DMS53 treated with DMSO at 0.1 percent for 48 hours (cell line): Measurements from ENCODE around the gene NR3C2.

Experiments used
- DNase-seq: peaks from one replicate; lab custom pipeline; 2025; ENCODE audit not compliant: unreplicated experiment; lab: John Stamatoyannopoulos, UW

NR3C2 gene

DNA sequence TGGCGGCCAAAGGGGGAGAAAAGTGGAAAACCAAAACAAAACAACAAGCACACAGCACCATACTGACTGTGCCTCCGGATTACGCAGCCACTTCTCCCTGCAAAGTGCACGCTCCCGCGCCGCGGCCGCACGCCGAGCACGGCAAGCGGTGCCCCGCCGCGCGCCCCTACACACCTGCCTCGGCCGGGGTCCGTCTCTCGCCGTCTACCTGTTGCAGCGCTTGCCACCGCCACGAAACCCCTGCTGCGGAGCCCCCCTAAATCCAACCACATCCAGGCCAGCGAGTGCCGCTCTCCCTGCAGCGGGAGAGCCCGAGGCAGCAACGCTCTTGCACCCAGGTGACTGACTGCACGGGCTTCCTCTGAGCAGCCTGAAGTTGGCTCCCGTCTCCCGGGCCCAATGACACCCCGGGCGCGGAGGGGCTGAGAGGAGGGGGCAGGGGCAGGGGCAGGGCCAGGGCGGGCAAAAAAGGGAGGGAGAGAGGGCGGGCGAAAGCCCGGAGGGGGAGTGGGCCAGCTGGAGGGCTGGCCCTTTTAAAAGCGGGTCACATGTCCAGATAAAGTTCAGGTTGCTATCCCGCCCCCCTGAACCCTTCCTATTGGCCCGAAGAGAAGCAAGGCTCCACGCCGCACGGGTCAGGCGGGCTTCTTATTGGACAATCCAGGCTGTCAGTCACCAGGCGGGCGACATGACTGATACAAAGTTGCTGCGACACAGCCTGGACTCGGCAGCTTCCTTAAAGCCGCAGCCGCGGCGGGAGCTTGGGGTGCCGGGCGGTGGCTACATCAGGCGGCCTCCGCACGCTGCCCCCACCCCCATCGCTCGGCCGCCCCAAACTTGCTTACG, at the start of gene NR3C2:
TSS of gene NR3C2 (minus strand) at position 429 of the 846 bp plus-strand sequence.
- peak; percentile 88 for DNase-seq

DNA sequence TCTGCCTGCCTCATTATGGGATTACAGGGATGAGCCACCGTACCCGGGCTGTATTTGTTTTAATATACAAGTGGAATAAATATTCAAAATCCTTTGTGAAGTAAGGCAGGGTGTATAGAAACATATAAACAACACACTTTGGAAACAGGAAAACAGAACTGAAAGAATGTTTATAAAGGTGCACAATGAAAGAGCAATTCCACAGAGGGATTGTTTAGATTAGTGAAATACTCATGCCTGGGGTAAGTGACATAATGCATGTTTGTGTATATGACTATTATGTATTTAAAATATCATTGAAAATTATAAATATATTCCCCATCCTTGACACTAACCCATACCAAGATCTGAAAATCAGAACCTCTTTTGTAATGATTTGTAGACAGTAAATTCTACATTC, 45.0 kb upstream of the NR3C2 start:
- DNase-seq = no peak

DNA sequence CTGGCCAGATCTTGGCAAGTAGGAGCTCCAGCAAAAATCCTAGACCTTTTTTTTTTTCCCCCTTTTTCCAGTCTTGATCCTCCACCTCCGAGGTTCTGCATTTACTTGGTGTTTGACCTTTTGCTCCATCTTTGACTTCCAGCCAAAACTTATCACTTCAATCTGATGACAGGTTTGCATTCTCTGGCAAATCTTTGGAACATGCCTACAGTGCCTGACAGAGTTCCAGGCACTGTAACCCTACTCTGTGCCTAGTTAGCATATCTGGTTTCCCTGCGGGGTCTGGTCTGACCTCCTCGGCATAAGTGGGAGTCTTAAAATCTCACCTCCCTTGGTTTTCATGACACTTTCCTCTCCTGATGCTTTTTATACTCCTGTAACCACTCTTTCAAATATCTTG, 39.4 kb upstream of the NR3C2 start:
- DNase-seq = no peak

GRCh38 chr4:148477276-148477675, 35.1 kb upstream of the NR3C2 start:
- DNase-seq = no peak

GRCh38 chr4:148469938-148470337, 27.7 kb upstream of the NR3C2 start:
- no peak for DNase-seq

DNA sequence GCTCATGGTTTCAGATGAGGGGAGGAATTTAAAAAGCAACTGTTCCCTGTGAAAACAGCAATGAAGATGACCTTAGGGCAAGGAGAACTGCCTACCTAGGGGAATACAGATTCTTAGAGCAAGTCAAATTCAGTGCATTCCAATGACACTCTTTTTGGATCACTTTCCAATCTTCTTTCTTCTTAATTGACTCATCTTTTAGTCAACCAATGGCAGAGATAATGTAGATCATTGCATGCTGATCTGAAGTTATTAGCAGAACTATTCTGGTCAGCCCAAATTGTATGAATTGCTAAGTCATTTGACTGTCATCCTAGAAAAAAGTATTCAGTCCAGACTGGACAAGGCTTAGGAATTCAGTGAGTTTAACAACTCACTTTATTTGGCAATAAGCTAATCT, 12.6 kb upstream of the NR3C2 start:
- DNase-seq = no peak

DNA sequence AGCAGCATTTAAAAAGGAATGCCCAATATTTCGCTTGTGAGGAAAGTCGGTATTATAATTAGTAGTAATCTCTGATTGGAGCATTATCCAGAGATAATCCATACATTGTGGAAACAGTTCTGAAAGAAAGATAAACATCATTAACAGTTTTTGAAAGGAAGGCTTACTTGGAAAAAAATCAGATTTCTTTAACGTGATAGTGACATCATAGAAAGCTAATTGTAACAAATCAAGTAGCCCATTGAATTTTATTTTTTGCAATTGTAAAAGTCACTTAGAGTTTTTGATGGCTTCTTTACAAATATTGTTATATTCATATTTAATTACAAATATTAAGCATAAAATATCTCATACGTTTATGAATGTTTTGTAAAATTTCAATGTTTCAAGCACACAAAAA, 11.6 kb upstream of the NR3C2 start:
- no peak for DNase-seq

DNA sequence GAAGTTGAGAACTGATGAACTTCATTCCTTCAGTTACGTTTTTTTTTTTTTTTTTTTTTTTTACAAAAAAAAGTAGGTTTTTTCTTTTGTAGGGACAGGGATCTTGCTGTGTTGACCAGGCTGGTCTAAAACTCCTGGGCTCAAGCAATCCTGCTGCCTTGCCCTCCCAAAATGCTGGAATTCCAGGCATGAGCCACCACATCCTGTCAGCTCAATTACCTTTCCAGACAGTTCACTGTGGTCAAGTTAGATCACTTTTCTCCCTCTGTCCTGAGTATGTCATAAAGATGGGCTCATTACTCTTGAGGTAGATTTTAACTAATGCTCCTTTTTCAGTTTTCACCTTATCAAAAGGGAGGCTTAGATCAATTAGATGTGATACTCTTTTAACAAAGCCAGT, 10.8 kb upstream of the NR3C2 start:
- no peak for DNase-seq

DNA sequence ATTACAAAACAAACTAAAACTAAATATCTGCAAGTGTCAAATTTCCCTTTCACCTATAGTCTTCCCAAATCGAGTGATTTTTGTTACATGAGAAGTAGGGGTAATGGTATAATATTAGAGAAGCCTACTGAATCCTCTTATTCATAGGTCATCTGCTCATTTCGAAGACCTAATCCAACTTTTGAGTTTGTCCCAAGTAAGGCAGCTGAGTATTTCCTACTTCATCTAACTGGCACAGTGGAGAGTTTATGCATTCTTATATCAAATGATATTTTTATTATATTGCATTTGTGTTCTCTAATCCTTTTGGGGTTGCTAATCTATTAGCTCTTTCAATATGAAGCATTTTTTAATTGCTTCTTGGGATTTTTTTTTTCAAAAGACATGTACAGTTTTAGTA, 7.7 kb upstream of the NR3C2 start:
- no peak for DNase-seq

GRCh38 chr4:148448141-148448540, 5.9 kb upstream of the NR3C2 start:
- DNase-seq = no peak

GRCh38 chr4:148447681-148448080, 5.5 kb upstream of the NR3C2 start:
- no peak for DNase-seq

GRCh38 chr4:148445860-148446330, 3.7 kb upstream of the NR3C2 start:
- no peak for DNase-seq

- DNase-seq = peak; percentile 3
Measured at GRCh38 chr4:148445071-148445859, 3.1 kb upstream of the NR3C2 start.

GRCh38 chr4:148444296-148445070, 2.3 kb upstream of the NR3C2 start:
- DNase-seq = peak; percentile 10

DNA sequence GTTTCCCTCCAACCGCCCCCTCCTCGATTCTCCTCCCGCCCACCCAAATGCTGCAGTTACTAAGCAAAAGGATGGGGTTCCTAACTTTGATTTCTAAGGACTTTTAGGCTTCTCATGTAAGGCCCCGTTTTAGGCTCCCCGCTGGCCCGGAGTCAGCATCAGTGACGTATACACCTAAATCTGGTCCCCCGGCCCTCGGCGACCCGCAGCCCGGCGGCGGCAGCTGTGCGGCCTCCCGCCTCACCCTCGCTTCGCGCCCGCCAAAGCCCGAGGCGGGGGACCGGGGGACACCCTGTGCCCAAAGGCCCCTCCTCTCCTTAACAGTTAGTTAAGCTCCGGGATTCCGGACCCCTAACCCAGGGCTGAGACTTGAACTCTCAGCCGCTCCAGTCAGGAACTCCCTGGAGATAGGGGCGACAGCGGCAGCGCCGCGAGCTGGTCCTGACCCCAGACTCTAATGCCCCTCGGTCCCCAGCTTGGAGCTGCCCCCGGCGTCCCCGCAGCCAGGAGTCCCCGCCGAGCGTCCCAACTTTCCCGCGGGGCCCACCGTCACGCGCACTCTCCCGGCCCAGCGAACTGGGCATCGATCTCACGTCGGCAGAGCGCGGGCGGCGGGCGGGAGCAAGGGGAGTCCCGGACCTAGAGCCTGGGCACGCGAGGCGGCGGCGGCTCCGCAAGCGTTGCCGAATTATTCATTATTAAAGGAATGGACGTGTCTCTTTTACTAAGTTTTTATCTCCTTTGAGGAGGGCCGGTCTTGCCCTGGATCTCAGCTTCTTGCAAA, 1.5 kb upstream of the NR3C2 start:
- DNase-seq = peak; percentile 6

DNA sequence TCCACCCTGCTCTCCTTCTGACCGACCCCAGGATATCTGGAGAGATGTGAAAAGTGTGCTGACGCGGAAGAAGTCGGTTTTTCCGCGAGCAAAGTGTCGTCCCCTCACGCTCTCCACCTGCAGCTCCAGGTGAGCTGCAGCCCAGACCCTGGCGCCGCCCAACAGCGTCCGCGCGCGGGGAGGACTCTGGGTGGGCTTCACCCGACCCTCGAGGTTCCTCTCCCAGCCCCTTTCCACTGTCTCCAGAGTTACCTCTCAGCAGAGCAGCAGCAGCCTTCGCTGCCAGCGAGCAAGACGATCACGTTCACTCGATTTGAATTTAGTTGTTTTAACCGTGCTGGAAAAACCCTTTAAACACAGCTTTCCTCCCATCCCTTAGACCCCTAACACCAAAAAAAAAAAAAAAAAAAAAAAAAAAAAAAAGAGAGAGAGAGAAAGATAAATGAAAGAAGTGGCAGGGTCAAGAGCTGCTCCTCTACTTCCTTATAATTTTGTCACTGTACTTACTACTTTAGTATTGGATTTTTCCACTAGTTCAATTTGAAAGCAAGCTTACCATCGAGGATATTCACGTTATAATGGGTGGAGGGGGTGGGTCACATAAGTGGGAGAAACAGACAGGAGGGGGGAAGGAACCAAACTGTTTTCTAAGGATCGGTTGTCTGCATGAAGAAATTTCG, 758 bp upstream of the NR3C2 start:
- peak; percentile 40 for DNase-seq

DNA sequence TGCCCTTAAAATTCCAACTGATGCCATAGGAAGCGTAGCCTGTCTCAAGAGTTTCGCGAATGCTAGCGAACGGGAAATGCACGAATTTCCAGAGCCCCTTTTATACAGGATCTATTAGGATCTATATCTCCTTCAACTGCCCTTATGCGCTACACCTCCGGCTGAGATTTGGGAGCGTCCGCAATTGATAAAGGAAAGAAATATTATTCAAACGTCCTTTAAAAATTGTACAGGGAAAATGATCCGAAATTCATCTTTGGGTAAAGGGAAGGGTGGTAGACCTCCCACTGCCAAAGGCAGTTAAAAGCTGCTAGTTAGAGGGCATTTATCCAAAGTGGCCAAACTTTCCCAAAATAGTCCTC, 609 bp downstream of the NR3C2 start:
- DNase-seq = no peak

DNA sequence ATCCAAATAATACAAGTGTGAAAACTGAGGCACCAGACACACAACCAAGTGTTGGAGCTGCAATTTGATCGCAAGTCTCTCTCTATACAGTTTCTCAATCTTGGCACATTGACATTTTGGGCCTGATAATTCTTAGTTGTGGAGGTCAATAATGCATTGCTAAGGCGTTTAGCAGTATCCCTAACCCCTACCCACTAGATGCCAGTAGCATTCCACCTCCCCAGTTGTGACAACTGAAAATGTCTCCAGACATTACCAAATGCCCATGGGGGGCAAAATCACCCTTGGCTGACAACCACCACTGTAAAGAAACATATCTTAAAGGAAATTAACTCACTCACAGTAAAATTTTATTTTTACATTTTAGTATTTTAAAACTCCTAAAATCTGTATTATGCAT, 4.2 kb downstream of the NR3C2 start:
- no peak for DNase-seq

DNA sequence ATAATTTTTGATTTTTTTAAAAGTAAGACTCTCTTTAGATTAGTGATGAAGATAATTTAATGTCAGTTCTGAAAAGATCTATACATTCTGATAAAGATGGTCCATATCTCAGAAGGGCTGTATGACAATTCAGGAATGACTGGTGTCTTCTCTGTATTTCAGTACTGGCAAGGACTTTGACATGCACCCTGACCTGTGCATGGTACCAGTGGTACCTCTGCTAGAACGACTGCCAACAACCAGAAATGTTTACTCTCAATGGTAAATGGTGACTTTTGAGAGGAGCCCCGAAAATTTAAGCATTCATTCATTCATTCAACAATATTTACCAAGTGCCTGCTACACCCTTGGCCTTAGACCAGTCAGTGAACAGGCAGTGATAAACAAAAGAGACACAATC, 4.8 kb downstream of the NR3C2 start:
- no peak for DNase-seq

- DNase-seq = no peak
Measured at GRCh38 chr4:148436512-148436911, 5.7 kb downstream of the NR3C2 start.
